Astrocyte (in vitro differentiated cells and primary cell): Measurements from ENCODE around the gene HIPK1.

ENCODE experiments used
- EZH2 ChIP-seq: IDR thresholded peaks from 2 replicates; pipeline ENCODE4 v1.6.1; 2012; ENCODE audit warnings: mild to moderate bottlenecking, low read length, inconsistent platforms; ENCODE audit not compliant: insufficient read depth
- TF ChIP-seq, protein P1 (sequence below): IDR thresholded peaks from 2 replicates; pipeline ENCODE4 v1.5.1; 2011; ENCODE audit warnings: low read depth, mild to moderate bottlenecking, inconsistent platforms, low read length, moderate library complexity; ENCODE audit not compliant: insufficient read depth

- TF ChIP-seq, protein P1, sequence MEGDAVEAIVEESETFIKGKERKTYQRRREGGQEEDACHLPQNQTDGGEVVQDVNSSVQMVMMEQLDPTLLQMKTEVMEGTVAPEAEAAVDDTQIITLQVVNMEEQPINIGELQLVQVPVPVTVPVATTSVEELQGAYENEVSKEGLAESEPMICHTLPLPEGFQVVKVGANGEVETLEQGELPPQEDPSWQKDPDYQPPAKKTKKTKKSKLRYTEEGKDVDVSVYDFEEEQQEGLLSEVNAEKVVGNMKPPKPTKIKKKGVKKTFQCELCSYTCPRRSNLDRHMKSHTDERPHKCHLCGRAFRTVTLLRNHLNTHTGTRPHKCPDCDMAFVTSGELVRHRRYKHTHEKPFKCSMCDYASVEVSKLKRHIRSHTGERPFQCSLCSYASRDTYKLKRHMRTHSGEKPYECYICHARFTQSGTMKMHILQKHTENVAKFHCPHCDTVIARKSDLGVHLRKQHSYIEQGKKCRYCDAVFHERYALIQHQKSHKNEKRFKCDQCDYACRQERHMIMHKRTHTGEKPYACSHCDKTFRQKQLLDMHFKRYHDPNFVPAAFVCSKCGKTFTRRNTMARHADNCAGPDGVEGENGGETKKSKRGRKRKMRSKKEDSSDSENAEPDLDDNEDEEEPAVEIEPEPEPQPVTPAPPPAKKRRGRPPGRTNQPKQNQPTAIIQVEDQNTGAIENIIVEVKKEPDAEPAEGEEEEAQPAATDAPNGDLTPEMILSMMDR: no peak
- TF ChIP-seq EZH2: no peak
Measured at GRCh38 chr1:114003431-114003830, 74.3 kb downstream of the HIPK1 start.
